ENCODE data around the gene OR2T6. TPM values are rescaled to one million over a fixed set of nuclear protein-coding genes. Genes with fewer than 3 reads are reported as not detected.

OR2T6 gene
- total RNA-seq, 4 donors from 2014 or later: not detected

DNA sequence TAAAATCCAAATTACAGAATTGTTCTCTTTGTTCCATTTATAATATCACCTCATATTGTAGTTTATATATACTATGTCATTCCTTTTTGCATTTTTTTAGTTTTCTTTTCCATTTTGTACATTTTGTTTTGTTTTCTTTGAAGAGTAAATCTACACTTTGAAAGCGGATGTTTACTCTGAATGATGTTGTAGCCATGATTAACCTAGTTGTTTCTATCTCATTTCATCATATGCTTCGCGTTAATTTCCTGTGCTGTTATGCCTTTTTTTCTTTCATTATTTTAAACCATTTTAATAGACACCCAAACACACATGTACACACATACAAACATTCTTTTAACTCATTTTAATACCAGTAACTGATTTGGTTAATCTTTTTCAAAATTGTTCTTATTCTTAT, 5.3 kb downstream of the OR2T6 start:
- Histone ChIP-seq H3K27me3 (no peaks in the 10 kb centered on the region), H3K36me3 (no peaks in the 10 kb centered on the region), H3K9me3 (no peaks in the 10 kb centered on the region), H3K27ac (no peak overlapping the region), H3K4me3 (no peak overlapping the region), H3K4me1 (no peaks in the 10 kb centered on the region)
- intact Hi-C loops (cut with DNase I; ENCODE audit: low total_unique reads) (no loop called here), in situ Hi-C loops (cut with MboI; ENCODE audit: low sequenced_read_pairs in 4 of 4) (no loop called here)
- ATAC-seq (no peak), DNase-seq (no peak)
- no peak for TF ChIP-seq CTCF (IDR thresholded peaks at IDR 0.05 in 4 of 5, conservative IDR thresholded peaks at IDR 0.05 in 1 of 5)
- no peak for TF ChIP-seq POLR2A (IDR thresholded peaks at IDR 0.05)

DNA sequence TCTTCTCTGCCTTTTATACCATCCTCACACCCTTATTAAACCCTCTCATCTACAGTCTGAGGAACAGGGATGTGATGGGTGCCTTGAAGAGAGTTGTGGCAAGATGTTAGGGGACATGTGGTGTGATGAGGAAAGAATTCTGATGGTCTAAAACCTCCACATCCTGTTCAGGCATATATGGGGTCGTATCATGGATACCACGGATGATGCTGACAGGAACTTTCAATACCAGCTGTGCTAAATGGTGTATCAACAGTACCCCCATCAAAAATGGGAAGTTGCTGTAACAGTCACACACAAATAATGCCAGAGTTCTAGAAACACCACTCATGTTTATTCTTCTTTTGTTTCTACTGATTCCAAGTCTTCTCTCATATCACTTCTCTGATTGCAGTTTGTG, 12.9 kb downstream of the OR2T6 start:
- no peaks in the 10 kb centered on the region for H3K4me1 ChIP-seq
- intact Hi-C loops (cut with DNase I; ENCODE audit: low total_unique reads): no loop called here
- TF ChIP-seq CTCF (IDR thresholded peaks at IDR 0.05 in 4 of 5, conservative IDR thresholded peaks at IDR 0.05 in 1 of 5) (no peak), POLR2A (IDR thresholded peaks at IDR 0.05) (no peak)
- H3K4me3 ChIP-seq: no peak overlapping the region
- H3K36me3 ChIP-seq: no peaks in the 10 kb centered on the region
- in situ Hi-C loops (cut with MboI; ENCODE audit: low sequenced_read_pairs in 4 of 4): no loop called here
- ATAC-seq: no peak
- no peak for DNase-seq
- no peaks in the 10 kb centered on the region for H3K27me3 ChIP-seq
- no peak overlapping the region for H3K27ac ChIP-seq
- H3K9me3 ChIP-seq: no peaks in the 10 kb centered on the region

DNA sequence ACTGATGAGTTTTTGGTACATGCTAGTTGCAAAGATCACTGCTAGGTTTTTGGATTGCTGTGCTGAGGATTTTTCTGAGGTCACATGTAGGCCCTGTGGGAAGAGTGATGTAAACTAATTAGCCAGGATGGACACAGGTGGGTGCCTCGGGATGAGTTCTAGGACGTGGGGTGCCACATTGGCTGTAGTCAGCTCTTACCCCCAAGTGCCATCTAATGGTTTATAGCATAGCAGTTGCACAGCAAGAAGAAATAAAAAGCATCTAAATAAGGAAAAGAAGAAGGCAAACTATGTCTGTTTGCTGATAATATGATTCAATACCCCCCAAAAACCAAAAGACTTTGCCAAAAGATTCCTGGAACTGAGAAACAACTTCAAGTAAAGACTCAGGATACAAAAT, 17.5 kb downstream of the OR2T6 start:
- intact Hi-C loops (cut with DNase I; ENCODE audit: low total_unique reads): no loop called here
- H3K36me3 ChIP-seq: no peaks in the 10 kb centered on the region
- ATAC-seq (no peak), DNase-seq (no peak)
- H3K4me3 ChIP-seq: no peak overlapping the region
- H3K9me3 ChIP-seq: no peaks in the 10 kb centered on the region
- TF ChIP-seq CTCF (IDR thresholded peaks at IDR 0.05 in 4 of 5, conservative IDR thresholded peaks at IDR 0.05 in 1 of 5) (no peak), POLR2A (IDR thresholded peaks at IDR 0.05) (no peak)
- in situ Hi-C loops (cut with MboI; ENCODE audit: low sequenced_read_pairs in 4 of 4): no loop called here
- H3K27ac ChIP-seq: no peak overlapping the region
- no peaks in the 10 kb centered on the region for H3K27me3 ChIP-seq
- no peaks in the 10 kb centered on the region for H3K4me1 ChIP-seq

- in situ Hi-C loops (cut with MboI; ENCODE audit: low sequenced_read_pairs in 4 of 4): no loop called here
Measured at GRCh38 chr1:248402748-248403147, 27.2 kb downstream of the OR2T6 start, which contains the start of gene OR2T1. TSS of gene OR2T1 (plus strand) at chr1:248403048. CDS start at chr1:248406148, 3,100 bp downstream.

More at GRCh38 chr1:248402748-248403147, 27.2 kb downstream of the OR2T6 start, which contains the start of gene OR2T1:
- H3K27me3 ChIP-seq: no peaks in the 10 kb centered on the region
- ATAC-seq (no peak), DNase-seq (no peak)
- intact Hi-C loops (cut with DNase I; ENCODE audit: low total_unique reads): no loop called here
- no peak within 1 kb of the TSS for H3K27ac ChIP-seq
- no peaks in the 10 kb centered on the region for H3K4me1 ChIP-seq
- H3K36me3 ChIP-seq: no peaks in the 10 kb centered on the region
- TF ChIP-seq POLR2A (IDR thresholded peaks at IDR 0.05) (no peak), CTCF (IDR thresholded peaks at IDR 0.05 in 4 of 5, conservative IDR thresholded peaks at IDR 0.05 in 1 of 5) (no peak)
- no peak within 1 kb of the TSS for H3K4me3 ChIP-seq
- no peaks in the 10 kb centered on the region for H3K9me3 ChIP-seq

All from gastrocnemius medialis (tissue), 4 donors.